ENCODE results near the gene ZNF366.

- TF ChIP-seq POLR2A (IDR thresholded peaks at IDR 0.05) (no peak), CTCF (IDR thresholded peaks at IDR 0.05) (no peak)
Measured at GRCh38 chr5:72408127-72408526, 99.1 kb downstream of the ZNF366 start.

Data from uterus (tissue), 2 donors.